Mesendoderm (in vitro differentiated cells): Measurements from ENCODE around the gene DOCK11.

ENCODE experiments used
- DNase-seq: peaks from one replicate; pipeline ENCODE4 v3.0.0; 2013
- H2AK5ac ChIP-seq: 2 replicates; pipeline ENCODE4 v1.6.1; 2013; ENCODE audit warnings: low read length, inconsistent platforms
- H2BK120ac ChIP-seq: 2 replicates; pipeline ENCODE4 v1.6.1; 2013; ENCODE audit warnings: low read depth, mild to moderate bottlenecking, low read length, moderate library complexity, mixed read lengths
- H2BK15ac ChIP-seq: replicated peaks from 2 replicates; pipeline ENCODE4 v1.6.1; 2013; ENCODE audit warnings: low read depth, mild to moderate bottlenecking, moderate library complexity
- H2BK5ac ChIP-seq: 2 replicates; pipeline ENCODE4 v1.6.1; 2013; ENCODE audit warnings: low read length, inconsistent platforms
- H3K18ac ChIP-seq: 2 replicates; pipeline ENCODE4 v1.6.1; 2013; ENCODE audit warnings: mild to moderate bottlenecking, low read length, mixed read lengths
- H3K23ac ChIP-seq: one replicate; pipeline ENCODE4 v1.6.1; 2013; ENCODE audit warnings: low read length
- H3K27ac ChIP-seq: 2 replicates; pipeline ENCODE4 v1.5.1; 2013; ENCODE audit warnings: low read depth, mild to moderate bottlenecking, inconsistent platforms, low read length, moderate library complexity
- H3K27me3 ChIP-seq: 2 replicates; pipeline ENCODE4 v1.6.1; 2013; ENCODE audit warnings: low read length, control low read depth, mild to moderate bottlenecking, inconsistent platforms; ENCODE audit not compliant: insufficient read depth, poor library complexity
- H3K36me3 ChIP-seq: 2 replicates; pipeline ENCODE4 v1.6.1; 2013; ENCODE audit warnings: low read length, inconsistent platforms; ENCODE audit not compliant: control insufficient read depth, insufficient read depth
- H3K4ac ChIP-seq: one replicate; pipeline ENCODE4 v1.6.1; 2013; ENCODE audit warnings: low read depth, mild to moderate bottlenecking, low read length, moderate library complexity
- H3K4me1 ChIP-seq: 2 replicates; pipeline ENCODE4 v1.6.1; 2013; ENCODE audit warnings: low read depth, low read length, inconsistent platforms; ENCODE audit not compliant: control insufficient read depth
- H3K4me2 ChIP-seq: 2 replicates; pipeline ENCODE4 v1.6.1; 2013; ENCODE audit warnings: low read length
- H3K4me3 ChIP-seq: 2 replicates; pipeline ENCODE4 v1.5.1; 2013; ENCODE audit warnings: mild to moderate bottlenecking, low read length
- H3K56ac ChIP-seq: one replicate; pipeline ENCODE4 v1.6.1; 2013; ENCODE audit warnings: low read length
- H3K79me1 ChIP-seq: 2 replicates; pipeline ENCODE4 v1.6.1; 2013; ENCODE audit warnings: low read length, inconsistent platforms
- H3K79me2 ChIP-seq: 2 replicates; pipeline ENCODE4 v1.6.1; 2013; ENCODE audit warnings: mild to moderate bottlenecking, low read length; ENCODE audit not compliant: control insufficient read depth, insufficient read depth
- H3K9ac ChIP-seq: 2 replicates; pipeline ENCODE4 v1.6.1; 2013; ENCODE audit warnings: low read length, inconsistent platforms
- H4K5ac ChIP-seq: one replicate; pipeline ENCODE4 v1.6.1; 2013; ENCODE audit warnings: low read length
- H4K8ac ChIP-seq: one replicate; pipeline ENCODE4 v1.6.1; 2013; ENCODE audit warnings: low read depth, mild to moderate bottlenecking, control low read depth, low read length, moderate library complexity
- WGBS: extraction: QIAGEN DNeasy Blood & Tissue Kit; methylation state at CpG from one replicate; pipeline ENCODE4 v1.1.7; 2013; ENCODE audit warnings: low lambda C conversion rate, missing lambda C conversion rate; ENCODE audit not compliant: insufficient coverage; ENCODE audit errors: extremely low coverage; 5-methylcytosine and 5-hydroxymethylcytosine counted together

Gene DOCK11

GRCh38 chrX:118528071-118528737 lies 32.6 kb downstream of the DOCK11 start:
- Histone ChIP-seq H3K9ac (no peak overlapping the region), H2BK15ac (no peak overlapping the region), H3K4ac (no peak overlapping the region), H2BK5ac (no peak overlapping the region), H3K27ac (no peak overlapping the region), H3K56ac (no peak overlapping the region), H3K4me1 (no peaks in the 10 kb centered on the region), H2BK120ac (no peak overlapping the region), H3K79me1 (no peaks in the 10 kb centered on the region), H3K4me3 (no peak overlapping the region), H4K5ac (no peak overlapping the region), H3K23ac (no peak overlapping the region), H3K36me3 (no peaks in the 10 kb centered on the region), H3K79me2 (no peaks in the 10 kb centered on the region), H3K27me3 (no peaks in the 10 kb centered on the region), H2AK5ac (no peak overlapping the region), H4K8ac (no peak overlapping the region), H3K4me2 (no peak overlapping the region), H3K18ac (no peak overlapping the region)
- DNase-seq: no peak
- WGBS: no CpG with 5 or more reads among the region's 10 CpGs

GRCh38 chrX:118530219-118530911 lies 34.8 kb downstream of the DOCK11 start:
- Histone ChIP-seq H3K4me1 (no peaks in the 10 kb centered on the region), H3K4me2 (no peak overlapping the region), H3K23ac (no peak overlapping the region), H4K5ac (no peak overlapping the region), H3K79me2 (no peaks in the 10 kb centered on the region), H4K8ac (no peak overlapping the region), H3K36me3 (no peaks in the 10 kb centered on the region), H3K79me1 (no peaks in the 10 kb centered on the region), H3K27me3 (no peaks in the 10 kb centered on the region), H3K4ac (no peak overlapping the region), H2AK5ac (no peak overlapping the region), H3K27ac (no peak overlapping the region), H3K9ac (no peak overlapping the region), H2BK5ac (no peak overlapping the region), H3K56ac (no peak overlapping the region), H3K4me3 (no peak overlapping the region), H2BK120ac (no peak overlapping the region), H3K18ac (no peak overlapping the region), H2BK15ac (no peak overlapping the region)
- no peak for DNase-seq
- no CpG with 5 or more reads among the region's 3 CpGs for WGBS

- no peak overlapping the region for H3K27ac ChIP-seq
These were observed 39.3 kb downstream of the DOCK11 start for GRCh38 chrX:118534716-118535493.

GRCh38 chrX:118536204-118536603 lies 40.6 kb downstream of the DOCK11 start:
- Histone ChIP-seq H3K36me3 (no peaks in the 10 kb centered on the region), H3K79me1 (no peaks in the 10 kb centered on the region), H3K9ac (no peak overlapping the region), H4K5ac (no peak overlapping the region), H3K18ac (no peak overlapping the region), H3K4me1 (no peaks in the 10 kb centered on the region), H3K27me3 (no peaks in the 10 kb centered on the region), H2BK5ac (no peak overlapping the region), H3K4me3 (no peak overlapping the region), H2BK15ac (no peak overlapping the region), H2BK120ac (no peak overlapping the region), H3K4me2 (no peak overlapping the region), H3K4ac (no peak overlapping the region), H4K8ac (no peak overlapping the region), H3K23ac (no peak overlapping the region), H3K56ac (no peak overlapping the region), H2AK5ac (no peak overlapping the region), H3K79me2 (no peaks in the 10 kb centered on the region), H3K27ac (no peak overlapping the region)
- DNase-seq: no peak
- WGBS: no CpG with 5 or more reads among the region's 2 CpGs

More at GRCh38 chrX:118534716-118535493, 39.3 kb downstream of the DOCK11 start:
- no peaks in the 10 kb centered on the region for H3K27me3 ChIP-seq
- no peaks in the 10 kb centered on the region for H3K4me1 ChIP-seq
- peak; percentile 78 for DNase-seq
- H4K8ac ChIP-seq: no peak overlapping the region
- H3K79me2 ChIP-seq: no peaks in the 10 kb centered on the region
- no peak overlapping the region for H3K56ac ChIP-seq
- no CpG with 5 or more reads among the region's 9 CpGs for WGBS
- H3K79me1 ChIP-seq: no peaks in the 10 kb centered on the region
- no peak overlapping the region for H2BK5ac ChIP-seq
- no peak overlapping the region for H3K23ac ChIP-seq
- H3K18ac ChIP-seq: no peak overlapping the region
- no peak overlapping the region for H2AK5ac ChIP-seq
- no peak overlapping the region for H4K5ac ChIP-seq
- H2BK120ac ChIP-seq: no peak overlapping the region
- H3K4me2 ChIP-seq: no peak overlapping the region
- no peak overlapping the region for H2BK15ac ChIP-seq
- no peaks in the 10 kb centered on the region for H3K36me3 ChIP-seq
- H3K9ac ChIP-seq: no peak overlapping the region
- no peak overlapping the region for H3K4ac ChIP-seq
- H3K4me3 ChIP-seq: no peak overlapping the region

- DNase-seq: peak; percentile 50
- no CpG with 5 or more reads among the region's 6 CpGs for WGBS
- Histone ChIP-seq H3K23ac (no peak overlapping the region), H3K4me2 (no peak overlapping the region), H3K18ac (no peak overlapping the region), H3K4me3 (no peak overlapping the region), H3K4me1 (no peaks in the 10 kb centered on the region), H2BK5ac (no peak overlapping the region), H3K27me3 (no peaks in the 10 kb centered on the region), H3K9ac (no peak overlapping the region), H3K36me3 (no peaks in the 10 kb centered on the region), H4K5ac (no peak overlapping the region), H3K79me2 (no peaks in the 10 kb centered on the region), H3K56ac (no peak overlapping the region), H2BK120ac (no peak overlapping the region), H2BK15ac (no peak overlapping the region), H3K79me1 (no peaks in the 10 kb centered on the region), H3K4ac (no peak overlapping the region), H2AK5ac (no peak overlapping the region), H4K8ac (no peak overlapping the region), H3K27ac (no peak overlapping the region)
These were observed 41.3 kb downstream of the DOCK11 start for GRCh38 chrX:118536687-118537461.
